SK-N-SH treated with all-trans-retinoic acid at 6 μM for 48 hours (cell line): ENCODE results near the gene SLC1A7.

Source experiments
- ATAC-seq: fragments of 200-7000 bp; cut with Tn5 transposase; 3 replicates; pipeline ENCODE4 v1.9.1; 2020; ENCODE audit warnings: mild to moderate bottlenecking, moderate library complexity
- ARNTL ChIP-seq: fragments of 450-650 bp; formaldehyde crosslinking; IDR thresholded peaks from 2 replicates; pipeline ENCODE4 v1.5.0; 2020; ENCODE audit warnings: low read depth, mild to moderate bottlenecking, moderate library complexity, borderline replicate concordance
- CSRNP3 ChIP-seq: fragments of 250-450 bp; sonication (Bioruptor Pico); IDR thresholded peaks from 2 replicates; pipeline ENCODE4 v1.5.1; 2021; ENCODE audit warnings: mild to moderate bottlenecking, moderate library complexity
- ESRRG ChIP-seq: fragments of 250-450 bp; sonication (Bioruptor Pico); IDR thresholded peaks from 2 replicates; pipeline ENCODE4 v1.6.1; 2021; ENCODE audit warnings: mild to moderate bottlenecking
- GLIS3 ChIP-seq: fragments of 250-450 bp; sonication (Bioruptor Pico); IDR thresholded peaks from 2 replicates; pipeline ENCODE4 v1.5.0; 2020; ENCODE audit warnings: mild to moderate bottlenecking, moderate library complexity
- PPARA ChIP-seq: fragments of 250-450 bp; sonication (Bioruptor Pico); IDR thresholded peaks from 2 replicates; pipeline ENCODE4 v1.5.0; 2020; ENCODE audit warnings: mild to moderate bottlenecking, borderline replicate concordance
- SNAI2 ChIP-seq: fragments of 250-450 bp; sonication (Bioruptor Pico); IDR thresholded peaks from 2 replicates; pipeline ENCODE4 v1.5.0; 2020; ENCODE audit warnings: mild to moderate bottlenecking, moderate library complexity
- TCF4 ChIP-seq: fragments of 250-450 bp; sonication (Bioruptor Pico); IDR thresholded peaks from 2 replicates; pipeline ENCODE4 v1.8.0; 2021; ENCODE audit warnings: mild to moderate bottlenecking, moderate library complexity, borderline replicate concordance
- TOX ChIP-seq: fragments of 250-450 bp; sonication (Bioruptor Pico); IDR thresholded peaks from 2 replicates; pipeline ENCODE4 v1.8.0; 2021; ENCODE audit warnings: mild to moderate bottlenecking, moderate library complexity, borderline replicate concordance
- ZFP3 ChIP-seq: fragments of 250-450 bp; sonication (Bioruptor Pico); IDR thresholded peaks from 2 replicates; pipeline ENCODE4 v1.5.0; 2020; ENCODE audit warnings: mild to moderate bottlenecking, moderate library complexity
- ZFP30 ChIP-seq: fragments of 450-650 bp; formaldehyde crosslinking; IDR thresholded peaks from 2 replicates; pipeline ENCODE4 v1.5.0; 2022; ENCODE audit warnings: mild to moderate bottlenecking, moderate library complexity
- ZNF70 ChIP-seq: fragments of 450-650 bp; formaldehyde crosslinking; IDR thresholded peaks from 2 replicates; pipeline ENCODE4 v1.5.0; 2020; ENCODE audit warnings: mild to moderate bottlenecking, moderate library complexity
- ZNF8 ChIP-seq: fragments of 450-650 bp; formaldehyde crosslinking; IDR thresholded peaks from 2 replicates; pipeline ENCODE4 v1.5.0; 2020; ENCODE audit warnings: mild to moderate bottlenecking, moderate library complexity
- TF ChIP-seq, protein P1 (sequence below): fragments of 250-450 bp; sonication (Bioruptor Pico); IDR thresholded peaks from 2 replicates; pipeline ENCODE4 v1.8.0; 2020; ENCODE audit warnings: mild to moderate bottlenecking, moderate library complexity, borderline replicate concordance
- TF ChIP-seq, protein P2 (sequence below): fragments of 250-450 bp; sonication (Bioruptor Pico); IDR thresholded peaks from 2 replicates; pipeline ENCODE4 v1.5.0; 2020; ENCODE audit warnings: mild to moderate bottlenecking, moderate library complexity
- TF ChIP-seq, protein P3 (sequence below): fragments of 250-450 bp; sonication (Bioruptor Pico); IDR thresholded peaks from 2 replicates; pipeline ENCODE4 v1.8.0; 2021; ENCODE audit warnings: low read depth, mild to moderate bottlenecking, moderate library complexity, borderline replicate concordance

SLC1A7 gene

GRCh38 chr1:53142226-53142853 lies at the start of gene SLC1A7:
Gene SLC1A7 (minus strand): TSS chr1:53142638. CDS start chr1:53142449, 189 bp downstream.
- TF ChIP-seq ZFP30 (CRISPR knock-in tag) (no peak), TOX (CRISPR knock-in tag) (no peak), ARNTL (CRISPR knock-in tag) (no peak), GLIS3 (CRISPR knock-in tag) (no peak), ZFP3 (no peak), PPARA (CRISPR knock-in tag) (no peak), CSRNP3 (CRISPR knock-in tag) (no peak)
- TF ChIP-seq, protein P1, sequence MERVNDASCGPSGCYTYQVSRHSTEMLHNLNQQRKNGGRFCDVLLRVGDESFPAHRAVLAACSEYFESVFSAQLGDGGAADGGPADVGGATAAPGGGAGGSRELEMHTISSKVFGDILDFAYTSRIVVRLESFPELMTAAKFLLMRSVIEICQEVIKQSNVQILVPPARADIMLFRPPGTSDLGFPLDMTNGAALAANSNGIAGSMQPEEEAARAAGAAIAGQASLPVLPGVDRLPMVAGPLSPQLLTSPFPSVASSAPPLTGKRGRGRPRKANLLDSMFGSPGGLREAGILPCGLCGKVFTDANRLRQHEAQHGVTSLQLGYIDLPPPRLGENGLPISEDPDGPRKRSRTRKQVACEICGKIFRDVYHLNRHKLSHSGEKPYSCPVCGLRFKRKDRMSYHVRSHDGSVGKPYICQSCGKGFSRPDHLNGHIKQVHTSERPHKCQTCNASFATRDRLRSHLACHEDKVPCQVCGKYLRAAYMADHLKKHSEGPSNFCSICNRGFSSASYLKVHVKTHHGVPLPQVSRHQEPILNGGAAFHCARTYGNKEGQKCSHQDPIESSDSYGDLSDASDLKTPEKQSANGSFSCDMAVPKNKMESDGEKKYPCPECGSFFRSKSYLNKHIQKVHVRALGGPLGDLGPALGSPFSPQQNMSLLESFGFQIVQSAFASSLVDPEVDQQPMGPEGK (CRISPR knock-in tag) = no peak
- TF ChIP-seq, protein P2, sequence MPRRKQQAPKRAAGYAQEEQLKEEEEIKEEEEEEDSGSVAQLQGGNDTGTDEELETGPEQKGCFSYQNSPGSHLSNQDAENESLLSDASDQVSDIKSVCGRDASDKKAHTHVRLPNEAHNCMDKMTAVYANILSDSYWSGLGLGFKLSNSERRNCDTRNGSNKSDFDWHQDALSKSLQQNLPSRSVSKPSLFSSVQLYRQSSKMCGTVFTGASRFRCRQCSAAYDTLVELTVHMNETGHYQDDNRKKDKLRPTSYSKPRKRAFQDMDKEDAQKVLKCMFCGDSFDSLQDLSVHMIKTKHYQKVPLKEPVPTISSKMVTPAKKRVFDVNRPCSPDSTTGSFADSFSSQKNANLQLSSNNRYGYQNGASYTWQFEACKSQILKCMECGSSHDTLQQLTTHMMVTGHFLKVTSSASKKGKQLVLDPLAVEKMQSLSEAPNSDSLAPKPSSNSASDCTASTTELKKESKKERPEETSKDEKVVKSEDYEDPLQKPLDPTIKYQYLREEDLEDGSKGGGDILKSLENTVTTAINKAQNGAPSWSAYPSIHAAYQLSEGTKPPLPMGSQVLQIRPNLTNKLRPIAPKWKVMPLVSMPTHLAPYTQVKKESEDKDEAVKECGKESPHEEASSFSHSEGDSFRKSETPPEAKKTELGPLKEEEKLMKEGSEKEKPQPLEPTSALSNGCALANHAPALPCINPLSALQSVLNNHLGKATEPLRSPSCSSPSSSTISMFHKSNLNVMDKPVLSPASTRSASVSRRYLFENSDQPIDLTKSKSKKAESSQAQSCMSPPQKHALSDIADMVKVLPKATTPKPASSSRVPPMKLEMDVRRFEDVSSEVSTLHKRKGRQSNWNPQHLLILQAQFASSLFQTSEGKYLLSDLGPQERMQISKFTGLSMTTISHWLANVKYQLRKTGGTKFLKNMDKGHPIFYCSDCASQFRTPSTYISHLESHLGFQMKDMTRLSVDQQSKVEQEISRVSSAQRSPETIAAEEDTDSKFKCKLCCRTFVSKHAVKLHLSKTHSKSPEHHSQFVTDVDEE = no peak
- no peak for ATAC-seq

DNA sequence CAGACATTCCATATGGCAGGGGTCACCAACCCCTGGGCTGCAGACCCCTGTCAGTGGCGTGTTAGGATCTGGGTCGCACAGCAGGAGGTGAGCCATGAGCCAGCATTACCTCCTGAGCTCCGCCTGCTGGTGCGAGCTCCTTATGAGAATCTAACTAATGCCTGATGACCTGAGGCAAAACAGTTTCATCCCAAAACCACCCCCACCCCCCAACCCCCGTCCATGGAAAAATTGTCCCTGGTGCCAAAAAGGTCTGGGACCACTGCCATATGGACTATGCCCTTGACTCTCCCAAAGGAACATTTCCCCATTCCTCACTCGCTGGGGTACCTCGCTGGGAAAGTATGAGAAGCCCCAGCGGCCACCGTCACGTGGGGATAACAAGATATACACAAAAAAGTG lies 47.8 kb upstream of the SLC1A7 start:
- TF ChIP-seq PPARA (CRISPR knock-in tag) = no peak
- no peak for TF ChIP-seq ESRRG (CRISPR knock-in tag)
- TF ChIP-seq ARNTL (CRISPR knock-in tag) = no peak
- TF ChIP-seq ZFP30 (CRISPR knock-in tag) = no peak
- TF ChIP-seq SNAI2 (CRISPR knock-in tag) = no peak
- no peak for TF ChIP-seq ZNF8 (CRISPR knock-in tag)
- TF ChIP-seq, protein P2 = no peak
- TF ChIP-seq, protein P1 (CRISPR knock-in tag) = no peak
- TF ChIP-seq, protein P3, sequence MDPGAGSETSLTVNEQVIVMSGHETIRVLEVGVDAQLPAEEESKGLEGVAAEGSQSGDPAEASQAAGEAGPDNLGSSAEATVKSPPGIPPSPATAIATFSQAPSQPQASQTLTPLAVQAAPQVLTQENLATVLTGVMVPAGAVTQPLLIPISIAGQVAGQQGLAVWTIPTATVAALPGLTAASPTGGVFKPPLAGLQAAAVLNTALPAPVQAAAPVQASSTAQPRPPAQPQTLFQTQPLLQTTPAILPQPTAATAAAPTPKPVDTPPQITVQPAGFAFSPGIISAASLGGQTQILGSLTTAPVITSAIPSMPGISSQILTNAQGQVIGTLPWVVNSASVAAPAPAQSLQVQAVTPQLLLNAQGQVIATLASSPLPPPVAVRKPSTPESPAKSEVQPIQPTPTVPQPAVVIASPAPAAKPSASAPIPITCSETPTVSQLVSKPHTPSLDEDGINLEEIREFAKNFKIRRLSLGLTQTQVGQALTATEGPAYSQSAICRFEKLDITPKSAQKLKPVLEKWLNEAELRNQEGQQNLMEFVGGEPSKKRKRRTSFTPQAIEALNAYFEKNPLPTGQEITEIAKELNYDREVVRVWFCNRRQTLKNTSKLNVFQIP (CRISPR knock-in tag) = no peak
- no peak for TF ChIP-seq TCF4 (CRISPR knock-in tag)
- no peak for TF ChIP-seq ZNF70 (CRISPR knock-in tag)
- TF ChIP-seq, all 23 proteins: peak for 0
- no peak for ATAC-seq
